ENCODE results near the gene FRS3. TPM values are rescaled to one million over a fixed set of nuclear protein-coding genes. Genes with fewer than 3 reads are reported as not detected.

The FRS3 gene
- total RNA-seq (2022; extraction: Qiagen RNA extraction), result 1.9 to 3.3 TPM (median 2.8 TPM) in 5 replicates

GRCh38 chr6:41779788-41780550 is at the start of gene FRS3:
FRS3 (minus strand) TSS chr6:41779900; CDS start chr6:41776987, 2,913 bp downstream.

DNA sequence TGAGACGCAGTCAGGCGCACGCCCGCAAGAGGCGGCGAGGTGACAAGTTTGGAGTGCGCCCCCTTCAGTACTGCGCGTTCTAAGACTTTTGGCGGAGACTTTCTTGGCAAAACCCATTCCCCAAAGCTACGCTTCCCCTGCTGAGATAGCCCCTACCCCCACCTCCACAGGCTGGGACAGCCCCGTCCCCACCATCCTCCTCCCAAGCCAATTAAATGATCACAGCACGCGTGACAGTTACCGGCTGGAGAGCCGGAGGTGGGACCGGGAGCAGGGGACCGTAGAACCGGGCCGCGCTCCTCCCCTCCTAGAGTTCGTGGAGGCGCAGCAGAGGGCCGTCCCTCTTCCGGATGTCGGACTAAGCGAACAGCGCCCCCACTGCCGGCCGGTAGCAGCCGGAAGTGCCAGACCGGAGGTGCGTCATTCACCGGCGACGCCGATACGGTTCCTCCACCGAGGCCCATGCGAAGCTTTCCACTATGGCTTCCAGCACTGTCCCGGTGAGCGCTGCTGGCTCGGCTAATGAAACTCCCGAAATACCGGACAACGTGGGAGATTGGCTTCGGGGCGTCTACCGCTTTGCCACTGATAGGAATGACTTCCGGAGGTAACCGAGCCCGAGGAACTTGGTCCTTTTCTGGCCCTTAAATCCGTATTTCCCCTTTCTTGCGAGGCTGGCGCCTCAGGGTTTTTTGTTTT is 7.7 kb upstream of the FRS3 start, which contains the start of gene TOMM6:
Gene TOMM6, plus strand, starts transcription at position 476 of the 699 bp plus-strand sequence. Its CDS starts 4 bp downstream, at position 480.

GRCh38 chr6:41780551-41781365 is 1.1 kb upstream of the FRS3 start, which contains the start of gene PRICKLE4:
PRICKLE4 (plus strand) TSS chr6:41780782; CDS start chr6:41783474, 2,692 bp downstream.

GRCh38 chr6:41747256-41748101 is 32.2 kb downstream of the FRS3 start, which contains the start of gene PGC:
PGC (minus strand) TSS chr6:41747397; CDS start chr6:41747334, 63 bp downstream.

DNA sequence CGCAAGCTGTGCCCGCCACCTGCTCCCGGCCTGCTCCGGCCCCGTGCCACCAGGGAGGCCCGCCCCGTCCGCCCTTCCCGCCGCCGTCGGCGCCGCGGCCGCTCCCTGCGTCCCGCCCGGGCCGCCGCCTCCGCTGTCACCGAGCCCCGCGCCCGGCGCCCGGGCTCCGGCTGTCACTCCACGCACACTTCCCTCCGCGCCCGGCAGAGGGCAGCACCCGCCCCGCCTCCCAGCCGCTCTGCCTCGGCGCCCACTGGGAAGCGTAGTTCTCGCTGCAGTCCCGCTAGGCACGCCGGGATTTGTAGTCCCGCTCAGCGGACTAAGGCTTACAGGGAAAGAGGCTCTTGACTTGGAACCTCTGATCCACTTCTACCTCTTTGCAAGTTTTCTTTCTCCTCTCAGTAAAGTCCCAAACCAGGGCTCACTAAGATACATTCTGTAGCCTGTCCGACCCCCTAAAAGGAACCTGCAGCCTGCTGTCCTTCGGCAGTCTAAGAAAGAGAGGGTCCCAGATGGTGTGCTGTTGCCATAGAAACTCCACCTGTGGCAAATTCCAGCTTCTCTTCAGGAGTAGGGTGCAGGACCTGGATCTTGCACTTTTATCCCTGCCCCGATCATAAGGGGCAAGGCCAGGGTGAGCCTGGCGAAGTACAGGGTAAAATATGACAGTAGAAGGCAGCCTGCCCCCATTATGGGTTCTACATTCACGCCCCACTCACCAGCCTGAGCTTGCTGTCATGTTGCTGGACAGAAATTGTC is 44.1 kb downstream of the FRS3 start, which contains the start of gene TFEB:
Gene TFEB, minus strand, starts transcription at position 182 of the 759 bp plus-strand sequence. CDS start 44,395 bp downstream, outside the sequence.

Other genes with a start within 250 kb of the FRS3 start
- 17.4 to 26.3 TPM (median 24.9 TPM) in 5 replicates for gene FOXP4, start 233.5 kb downstream of the FRS3 start, total RNA-seq (2022; extraction: Qiagen RNA extraction)
- 0.48 to 0.95 TPM (median 0.76 TPM) in 5 replicates for gene MDFI, start 141.4 kb downstream of the FRS3 start, total RNA-seq (2022; extraction: Qiagen RNA extraction)
- gene TFEB, start 44.3 kb downstream of the FRS3 start, total RNA-seq (2022; extraction: Qiagen RNA extraction), result 4.3 to 7.6 TPM (median 6.2 TPM) in 5 replicates
- gene PGC, start 32.5 kb downstream of the FRS3 start, total RNA-seq (2022; extraction: Qiagen RNA extraction), result 0.09 TPM in 1 of 5 replicates, not detected in the others
- gene PRICKLE4, start 882 bp upstream of the FRS3 start, total RNA-seq (2022; extraction: Qiagen RNA extraction), result 0.75 to 0.96 TPM (median 0.83 TPM) in 5 replicates
- 279 to 319 TPM (median 301 TPM) in 5 replicates for gene TOMM6, start 7.8 kb upstream of the FRS3 start, total RNA-seq (2022; extraction: Qiagen RNA extraction)
- 0.96 to 1.5 TPM (median 1.4 TPM) in 5 replicates for gene USP49, start 115.5 kb upstream of the FRS3 start, total RNA-seq (2022; extraction: Qiagen RNA extraction)
- 13.4 to 16.6 TPM (median 14.7 TPM) in 5 replicates for gene MED20, start 141.2 kb upstream of the FRS3 start, total RNA-seq (2022; extraction: Qiagen RNA extraction)
- gene BYSL, start 141.6 kb upstream of the FRS3 start, total RNA-seq (2022; extraction: Qiagen RNA extraction), result 36.4 to 49.1 TPM (median 42.2 TPM) in 5 replicates
- 122 to 200 TPM (median 189 TPM) in 5 replicates for gene CCND3, start 161.9 kb upstream of the FRS3 start, total RNA-seq (2022; extraction: Qiagen RNA extraction)

All from A549 treated with CORT108297 at 1 μM for 4 hours (cell line).